Upper lobe of right lung (tissue), 1 donor: ENCODE measurements around the gene ZNF438. TPM values are rescaled to one million over a fixed set of nuclear protein-coding genes. Genes with fewer than 3 reads are reported as not detected.

Experiments used
- ATAC-seq: fragments of 200-7000 bp; cut with Tn5 transposase; one replicate; pipeline ENCODE4 v1.9.1; 2020; ENCODE audit warnings: mild to moderate bottlenecking, moderate library complexity
- DNase-seq: peaks from one replicate; pipeline ENCODE4 v3.0.0-alpha.2; 2020
- H3K27ac ChIP-seq: fragments of 200-600 bp; one replicate; pipeline ENCODE4 v1.8.0; 2022
- H3K27me3 ChIP-seq: fragments of 200-600 bp; one replicate; pipeline ENCODE4 v1.8.0; 2022; ENCODE audit warnings: mild to moderate bottlenecking
- H3K36me3 ChIP-seq: fragments of 200-600 bp; one replicate; pipeline ENCODE4 v1.8.0; 2022
- H3K4me1 ChIP-seq: fragments of 200-600 bp; one replicate; pipeline ENCODE4 v1.8.0; 2022
- H3K4me3 ChIP-seq: fragments of 200-600 bp; one replicate; pipeline ENCODE4 v1.8.0; 2022; ENCODE audit warnings: mild to moderate bottlenecking
- H3K9me3 ChIP-seq: fragments of 200-600 bp; one replicate; pipeline ENCODE4 v1.8.0; 2022
- CTCF ChIP-seq: fragments of 200-600 bp; IDR thresholded peaks from one replicate; pipeline ENCODE4 v1.8.0; 2022; ENCODE audit warnings: antibody characterized with exemption
- intact Hi-C: fragments of 100-400 bp; cut with DNase I; formaldehyde crosslinking; loops from one replicate; pipeline ENCODE4 v1.11.0; 2022
- total RNA-seq: library from RNA; stranded (reverse); fragmentation: NEBNext Ultra II Directional; extraction: Animal tissue kit (Norgen Biotek cat#: 25700); gene quantifications from one replicate; pipeline ENCODE4 v1.2.1, GENCODE V29; 2021
- donor health status: DM: no; HTN: yes; CAD: no; lungs with severe emphysema.

The ZNF438 gene
- total RNA-seq, 1 donor from 2014 or later = 14.4 TPM

- H3K9me3 ChIP-seq = no peaks in the 10 kb centered on the region
- peaks cover 22% of the 10 kb centered on the region for H3K4me1 ChIP-seq
- TF ChIP-seq CTCF = no peak
- intact Hi-C loops = no loop called here
- no peak overlapping the region for H3K27ac ChIP-seq
- no peaks in the 10 kb centered on the region for H3K36me3 ChIP-seq
- DNase-seq (no peak), ATAC-seq (no peak)
- H3K4me3 ChIP-seq = no peak overlapping the region
- no peaks in the 10 kb centered on the region for H3K27me3 ChIP-seq
Observed at GRCh38 chr10:31073996-31074721, 42.5 kb upstream of the ZNF438 start.

GRCh38 chr10:31073211-31073610 lies 41.5 kb upstream of the ZNF438 start:
- Histone ChIP-seq H3K27me3 (no peaks in the 10 kb centered on the region), H3K9me3 (no peaks in the 10 kb centered on the region), H3K27ac (no peak overlapping the region), H3K4me3 (no peak overlapping the region), H3K4me1 (peaks cover 22% of the 10 kb centered on the region), H3K36me3 (no peaks in the 10 kb centered on the region)
- no peak for TF ChIP-seq CTCF
- DNase-seq (no peak), ATAC-seq (no peak)
- intact Hi-C loops = no loop called here

GRCh38 chr10:31072451-31072850 lies 40.8 kb upstream of the ZNF438 start:
- no peaks in the 10 kb centered on the region for H3K27me3 ChIP-seq
- H3K36me3 ChIP-seq = no peaks in the 10 kb centered on the region
- H3K4me3 ChIP-seq = no peak overlapping the region
- no peaks in the 10 kb centered on the region for H3K9me3 ChIP-seq
- intact Hi-C loops = no loop called here
- no peak for TF ChIP-seq CTCF
- H3K27ac ChIP-seq = no peak overlapping the region
- no peak for DNase-seq
- no peak for ATAC-seq
- peaks cover 22% of the 10 kb centered on the region for H3K4me1 ChIP-seq

GRCh38 chr10:31071232-31072005 lies 39.8 kb upstream of the ZNF438 start:
- Histone ChIP-seq H3K4me1 (peaks cover 22% of the 10 kb centered on the region), H3K9me3 (no peaks in the 10 kb centered on the region), H3K27me3 (no peaks in the 10 kb centered on the region), H3K4me3 (no peak overlapping the region), H3K36me3 (no peaks in the 10 kb centered on the region), H3K27ac (no peak overlapping the region)
- TF ChIP-seq CTCF = no peak
- intact Hi-C loops = no loop called here
- DNase-seq (no peak), ATAC-seq (peak; percentile 72)

GRCh38 chr10:31070691-31071090 lies 39.0 kb upstream of the ZNF438 start:
- Histone ChIP-seq H3K9me3 (no peaks in the 10 kb centered on the region), H3K27me3 (no peaks in the 10 kb centered on the region), H3K36me3 (no peaks in the 10 kb centered on the region), H3K27ac (no peak overlapping the region), H3K4me3 (no peak overlapping the region), H3K4me1 (peaks cover 18% of the 10 kb centered on the region)
- intact Hi-C loops = no loop called here
- no peak for TF ChIP-seq CTCF
- no peak for ATAC-seq
- no peak for DNase-seq
